Measurements from ENCODE around the gene THRB. TPM values are rescaled to one million over a fixed set of nuclear protein-coding genes. Genes with fewer than 3 reads are reported as not detected.
"Not testable (repeated sequence)": the region's sequence is repeated elsewhere in the genome, so short reads cannot be mapped to it uniquely, and the experiment has no call there.

THRB gene
- total RNA-seq, 4 donors from 2014 or later = 6.3 to 10.3 (median 8.5) TPM

- WGBS, 2 donors = 36 to 40% methylated on average over 5 of the region's 5 CpGs
- H3K27me3 ChIP-seq = no peaks in the 10 kb centered on the region
- peaks cover 0 to 12% (median 0%) of the 10 kb centered on the region in 4 donors for H3K4me1 ChIP-seq
- H3K36me3 ChIP-seq = no peaks in the 10 kb centered on the region
- DNase-seq (ENCODE audit: low spot score in 2 of 2) = no peak
- no peak overlapping the region for H3K27ac ChIP-seq
- H3K4me3 ChIP-seq = no peak overlapping the region
- no peak for TF ChIP-seq POLR2A (IDR thresholded peaks at IDR 0.05)
- TF ChIP-seq CTCF (IDR thresholded peaks at IDR 0.05) = no peak
- TF ChIP-seq EP300 (IDR thresholded peaks at IDR 0.05) = no peak
- H3K9me3 ChIP-seq = peaks cover 0 to 9% (median 0%) of the 10 kb centered on the region in 4 donors
These were observed 93.4 kb downstream of the THRB start for GRCh38 chr3:24401090-24401810.

- Histone ChIP-seq H3K27me3 (no peaks in the 10 kb centered on the region), H3K36me3 (no peaks in the 10 kb centered on the region), H3K4me3 (no peak overlapping the region), H3K27ac (no peak overlapping the region), H3K9me3 (peaks cover 0 to 9% (median 0%) of the 10 kb centered on the region in 4 donors), H3K4me1 (peaks cover 0 to 12% (median 0%) of the 10 kb centered on the region in 4 donors)
- no peak for DNase-seq (ENCODE audit: low spot score in 2 of 2)
- WGBS, 2 donors = 82 to 83% methylated on average over 4 of the region's 4 CpGs
- no peak for TF ChIP-seq EP300 (IDR thresholded peaks at IDR 0.05)
- no peak for TF ChIP-seq POLR2A (IDR thresholded peaks at IDR 0.05)
- no peak for TF ChIP-seq CTCF (IDR thresholded peaks at IDR 0.05)
These were observed 94.2 kb downstream of the THRB start for GRCh38 chr3:24400450-24400849.

- no peak for DNase-seq (ENCODE audit: low spot score in 2 of 2)
- Histone ChIP-seq H3K27me3 (no peaks in the 10 kb centered on the region), H3K9me3 (peaks cover 0 to 9% (median 0%) of the 10 kb centered on the region in 4 donors), H3K36me3 (no peaks in the 10 kb centered on the region), H3K4me1 (peaks cover 0 to 12% (median 0%) of the 10 kb centered on the region in 4 donors), H3K27ac (no peak overlapping the region), H3K4me3 (no peak overlapping the region)
- WGBS, 2 donors = 72 to 84% methylated on average over 2 of the region's 2 CpGs
- no peak for TF ChIP-seq POLR2A (IDR thresholded peaks at IDR 0.05)
- no peak for TF ChIP-seq CTCF (IDR thresholded peaks at IDR 0.05)
- TF ChIP-seq EP300 (IDR thresholded peaks at IDR 0.05) = no peak
These were observed 94.6 kb downstream of the THRB start for GRCh38 chr3:24400015-24400414.

- 86 to 96% methylated on average over 3 of the region's 3 CpGs for WGBS, 2 donors
- Histone ChIP-seq H3K4me1 (peaks cover 0 to 12% (median 0%) of the 10 kb centered on the region in 4 donors), H3K27ac (no peak overlapping the region), H3K9me3 (peaks cover 0 to 8% (median 0%) of the 10 kb centered on the region in 4 donors), H3K27me3 (no peaks in the 10 kb centered on the region), H3K4me3 (no peak overlapping the region), H3K36me3 (no peaks in the 10 kb centered on the region)
- DNase-seq (ENCODE audit: low spot score in 2 of 2) = no peak
- TF ChIP-seq POLR2A (IDR thresholded peaks at IDR 0.05) (no peak), CTCF (IDR thresholded peaks at IDR 0.05) (no peak), EP300 (IDR thresholded peaks at IDR 0.05) (no peak)
These were observed 95.0 kb downstream of the THRB start for GRCh38 chr3:24399614-24400013.

- 94 to 95% methylated on average over 5 of the region's 5 CpGs for WGBS, 2 donors
- peaks cover 0 to 12% (median 0%) of the 10 kb centered on the region in 4 donors for H3K4me1 ChIP-seq
- H3K9me3 ChIP-seq; H3K4me3 ChIP-seq; H3K36me3 ChIP-seq; H3K27ac ChIP-seq; H3K27me3 ChIP-seq; DNase-seq (ENCODE audit: low spot score in 2 of 2): not testable (repeated sequence)
These were observed 95.9 kb downstream of the THRB start for GRCh38 chr3:24398712-24399111.
